NCI-H524 treated with DMSO at 0.1 percent for 48 hours (cell line): ENCODE results near the gene CCDC74A.
"Not testable (repeated sequence)": the region's sequence is repeated elsewhere in the genome, so short reads cannot be mapped to it uniquely, and the experiment has no call there.

Experiments
- DNase-seq: peaks from one replicate; lab custom pipeline; 2025; lab: John Stamatoyannopoulos, UW

The CCDC74A gene

DNA sequence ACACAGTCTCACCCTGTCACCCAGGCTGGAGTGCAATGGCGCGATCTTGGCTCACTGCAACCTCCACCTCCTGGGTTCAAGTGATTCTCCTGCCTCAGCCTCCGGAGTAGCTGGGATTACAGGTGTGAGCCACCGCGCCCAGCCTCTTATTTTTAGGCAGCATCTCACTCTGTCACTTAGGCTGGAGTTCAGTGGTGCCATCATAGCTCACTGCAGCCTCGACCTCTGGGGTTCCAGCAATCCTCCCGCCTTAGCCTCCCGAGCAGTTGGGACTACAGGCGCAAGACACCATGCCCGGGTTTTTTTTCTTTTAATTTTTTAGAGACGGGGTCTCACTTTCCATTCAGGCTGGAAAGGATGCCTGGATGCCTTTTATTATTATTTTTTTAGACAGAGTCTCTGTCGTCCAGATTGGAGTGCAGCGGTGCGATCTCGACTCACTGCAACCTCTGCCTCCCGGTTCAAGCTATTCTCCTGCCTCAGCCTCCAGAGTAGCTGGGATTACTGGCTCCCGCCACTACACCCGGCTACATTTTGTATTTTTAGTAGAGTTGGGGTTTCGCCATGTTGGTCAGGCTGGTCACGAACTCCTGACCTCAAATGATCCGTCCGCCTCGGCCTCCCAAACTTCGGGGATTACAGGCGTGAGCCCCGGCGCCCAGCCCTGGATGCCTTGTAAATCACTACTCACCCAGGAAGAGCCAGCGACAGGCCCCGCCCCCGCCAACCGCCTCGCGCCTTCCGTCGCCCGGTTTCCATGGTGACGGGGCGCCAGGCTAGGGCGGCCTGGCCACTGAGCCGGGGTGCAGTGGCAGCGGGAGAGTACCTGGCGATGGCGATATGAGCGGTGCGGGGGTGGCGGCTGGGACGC is at the start of gene CCDC74A:
TSS of gene CCDC74A (plus strand) at position 758 of the 871 bp plus-strand sequence. CDS start at position 841, 83 bp downstream.
- DNase-seq: not testable (repeated sequence)

DNA sequence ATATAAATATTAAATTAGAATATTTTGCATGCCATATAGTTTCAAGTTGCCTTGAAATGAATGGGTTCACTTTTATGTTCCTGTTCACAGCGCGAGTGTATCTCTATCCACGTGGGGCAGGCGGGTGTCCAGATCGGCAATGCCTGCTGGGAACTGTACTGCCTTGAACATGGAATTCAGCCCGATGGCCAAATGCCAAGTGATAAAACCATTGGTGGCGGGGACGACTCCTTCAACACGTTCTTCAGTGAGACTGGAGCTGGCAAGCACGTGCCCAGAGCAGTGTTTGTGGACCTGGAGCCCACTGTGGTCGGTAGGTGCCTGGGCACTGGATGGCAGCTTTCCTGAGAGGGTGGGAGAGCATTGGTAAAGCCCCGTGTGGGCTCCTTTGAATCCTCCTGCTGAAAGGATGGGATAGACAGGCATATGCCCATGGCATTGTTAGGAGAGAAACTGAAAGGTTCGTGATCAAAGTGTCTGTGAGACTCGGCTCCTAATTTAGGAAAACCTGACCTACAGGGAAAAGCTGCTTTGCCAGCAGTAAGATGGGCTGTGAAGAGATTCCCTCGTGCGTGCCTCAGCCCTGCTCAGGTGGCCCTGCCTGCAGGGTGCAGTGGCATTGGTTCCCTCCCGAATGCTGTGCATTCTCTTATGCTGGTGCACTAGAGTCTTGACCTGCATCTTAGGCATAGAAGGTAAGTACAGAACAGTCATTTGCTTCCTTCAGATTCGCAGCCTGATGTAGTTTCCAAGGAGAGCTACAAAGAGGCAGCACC is 49.4 kb upstream of the CCDC74A start:
- not testable (repeated sequence) for DNase-seq

DNA sequence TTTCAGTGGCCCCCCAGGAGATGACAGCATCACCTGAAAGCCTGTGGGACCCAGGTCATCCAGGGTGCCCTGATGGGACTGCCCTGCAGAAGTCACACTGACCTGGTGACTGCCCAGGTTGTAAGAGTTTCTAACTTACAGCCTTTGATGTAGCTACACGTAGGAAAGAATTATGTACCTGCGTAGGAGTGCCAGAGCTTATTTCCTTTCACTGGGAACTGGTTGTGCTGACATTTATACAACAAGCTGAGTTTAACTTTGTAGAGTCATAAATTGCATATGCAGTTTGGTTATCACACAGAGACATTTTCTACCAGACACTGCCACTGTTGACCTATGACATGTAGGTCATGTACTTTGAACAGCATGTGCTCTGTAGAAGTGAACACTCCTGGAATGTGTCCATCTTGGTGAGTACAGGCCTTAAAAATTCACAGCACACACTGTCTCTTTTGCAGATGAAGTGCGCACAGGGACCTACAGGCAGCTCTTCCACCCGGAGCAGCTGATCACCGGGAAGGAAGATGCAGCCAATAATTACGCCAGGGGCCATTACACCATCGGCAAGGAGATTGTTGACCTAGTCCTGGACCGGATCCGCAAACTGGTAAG is 48.7 kb upstream of the CCDC74A start:
- DNase-seq: not testable (repeated sequence)

DNA sequence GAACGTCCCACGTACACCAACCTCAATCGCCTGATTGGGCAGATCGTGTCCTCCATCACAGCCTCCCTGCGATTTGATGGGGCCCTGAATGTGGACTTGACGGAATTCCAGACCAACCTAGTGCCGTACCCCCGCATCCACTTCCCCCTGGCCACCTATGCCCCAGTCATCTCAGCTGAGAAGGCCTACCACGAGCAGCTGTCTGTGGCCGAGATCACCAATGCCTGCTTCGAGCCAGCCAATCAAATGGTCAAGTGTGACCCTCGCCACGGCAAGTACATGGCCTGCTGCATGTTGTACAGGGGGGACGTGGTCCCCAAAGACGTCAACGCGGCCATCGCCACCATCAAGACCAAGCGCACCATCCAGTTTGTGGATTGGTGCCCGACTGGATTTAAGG is 47.3 kb upstream of the CCDC74A start:
- DNase-seq: not testable (repeated sequence)

DNA sequence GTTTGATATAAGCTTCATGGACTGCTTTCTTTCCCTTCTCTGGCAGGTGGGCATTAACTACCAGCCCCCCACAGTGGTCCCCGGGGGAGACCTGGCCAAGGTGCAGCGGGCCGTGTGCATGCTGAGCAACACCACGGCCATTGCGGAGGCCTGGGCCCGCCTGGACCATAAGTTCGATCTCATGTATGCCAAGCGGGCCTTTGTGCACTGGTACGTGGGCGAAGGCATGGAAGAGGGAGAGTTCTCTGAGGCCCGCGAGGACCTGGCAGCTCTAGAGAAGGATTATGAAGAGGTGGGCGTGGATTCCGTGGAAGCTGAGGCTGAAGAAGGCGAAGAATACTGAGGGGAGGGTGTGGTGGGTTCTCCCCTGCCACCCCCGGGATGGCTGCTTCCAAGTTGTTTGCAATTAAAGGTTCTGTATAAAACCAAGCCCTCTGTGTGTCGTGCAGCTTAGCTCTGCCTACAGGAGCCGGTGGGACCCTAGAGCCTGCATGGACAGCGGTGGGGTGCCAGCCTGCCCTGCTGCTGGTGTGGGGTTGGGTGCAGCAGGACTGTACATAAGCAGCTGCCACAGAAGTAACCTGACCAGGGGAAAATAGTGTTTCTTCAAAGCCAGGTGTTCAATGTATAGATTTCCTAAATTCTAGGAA is 45.1 kb upstream of the CCDC74A start:
- not testable (repeated sequence) for DNase-seq

DNA sequence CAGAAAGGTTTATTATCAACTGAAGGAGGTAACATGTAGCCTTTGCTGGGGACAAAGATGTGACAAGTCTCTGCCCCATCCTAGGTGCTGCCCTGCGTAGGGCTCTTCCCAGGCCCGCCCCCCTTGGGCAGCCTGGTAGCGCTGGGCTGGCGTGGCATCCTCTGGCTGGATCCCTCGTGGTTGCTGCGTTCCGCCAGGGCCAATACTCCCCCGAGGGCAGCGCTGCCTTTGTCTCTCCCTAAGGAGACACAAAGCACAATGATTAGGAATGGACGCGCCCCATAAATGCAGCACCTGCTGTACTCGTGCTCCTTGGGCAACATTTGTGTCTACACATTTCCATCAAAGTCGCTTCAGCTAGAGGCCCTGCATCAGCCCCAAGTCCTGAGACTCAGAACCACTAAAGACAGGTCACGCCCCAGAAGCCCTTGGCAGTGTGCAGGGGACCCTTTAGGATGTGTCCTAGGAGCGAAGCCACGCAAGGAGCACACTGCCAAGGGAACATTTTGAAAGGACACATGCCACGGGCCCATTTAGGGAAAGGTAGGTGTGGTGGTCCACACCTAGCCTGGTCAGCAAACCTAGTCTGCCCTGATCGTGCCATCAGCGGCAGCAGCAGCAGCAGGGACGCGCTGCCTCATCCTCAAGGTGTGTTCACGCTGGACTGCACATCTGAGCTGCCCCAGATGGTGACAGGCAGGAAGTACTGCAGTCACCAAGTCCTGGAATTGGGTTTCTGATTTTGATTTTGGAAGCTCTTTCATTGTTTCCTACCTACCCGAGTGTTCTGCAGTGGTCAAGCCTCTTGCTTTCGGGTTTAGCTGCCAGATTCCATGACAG is 43.5 kb upstream of the CCDC74A start:
- DNase-seq: not testable (repeated sequence)

DNA sequence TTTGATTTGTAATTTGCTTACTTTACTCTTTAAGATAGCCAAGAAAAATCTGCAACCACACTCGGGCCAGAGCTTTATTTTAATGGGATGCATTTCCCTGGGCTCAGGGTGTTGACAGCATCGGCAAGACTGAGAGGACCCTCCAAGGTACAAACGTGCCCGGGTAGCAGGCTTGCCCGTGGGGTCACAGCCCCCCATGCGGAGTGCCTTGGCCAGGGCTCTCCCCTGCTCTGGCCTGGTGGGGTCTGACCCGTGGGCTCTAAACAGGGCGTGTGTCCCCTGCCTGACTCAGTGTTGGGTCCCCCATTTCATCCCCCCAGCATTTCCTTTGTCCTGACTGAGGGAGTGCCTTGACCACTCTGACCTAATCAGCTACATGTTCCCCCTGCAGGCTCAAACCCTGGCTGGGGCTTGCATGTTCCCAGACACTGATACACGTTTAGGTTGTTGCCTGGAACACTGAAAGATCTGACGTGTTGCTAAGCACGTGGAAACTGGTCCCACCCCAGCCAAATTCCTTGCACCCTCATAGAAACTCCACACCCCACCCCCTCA is 42.7 kb upstream of the CCDC74A start:
- not testable (repeated sequence) for DNase-seq

DNA sequence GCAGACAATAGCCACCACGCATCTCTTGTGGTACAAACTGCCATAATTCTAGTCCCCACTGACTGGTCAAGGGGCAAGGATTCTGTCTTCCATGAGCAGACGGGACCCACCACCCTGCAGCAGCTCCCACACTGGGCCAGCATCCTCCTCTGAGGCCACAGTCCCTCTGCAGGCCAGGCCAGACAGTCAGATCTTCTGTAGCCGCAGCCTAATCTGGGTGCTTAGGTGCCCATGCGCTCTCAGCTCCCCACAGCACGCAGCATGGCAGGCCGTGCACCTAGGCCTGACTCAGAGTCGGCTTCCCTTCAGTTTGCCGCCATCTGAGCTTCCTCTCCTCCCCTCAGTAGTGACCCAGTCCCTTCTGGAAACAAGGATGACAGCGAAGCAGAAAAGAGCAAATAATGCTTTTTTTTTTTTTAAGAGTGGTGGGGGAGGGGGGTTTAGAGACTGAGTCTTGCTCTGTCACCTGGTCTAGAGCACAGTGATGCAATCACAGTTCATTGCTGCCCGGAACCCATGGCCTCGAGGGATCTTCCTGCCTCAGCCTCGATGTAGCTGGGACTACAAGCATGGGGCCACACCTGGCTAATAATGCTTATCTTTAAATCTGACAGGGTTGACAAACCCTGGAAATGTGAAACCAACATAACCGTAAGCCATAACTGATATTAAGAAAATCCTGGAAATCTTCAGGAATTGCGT is 41.3 kb upstream of the CCDC74A start:
- DNase-seq: not testable (repeated sequence)

DNA sequence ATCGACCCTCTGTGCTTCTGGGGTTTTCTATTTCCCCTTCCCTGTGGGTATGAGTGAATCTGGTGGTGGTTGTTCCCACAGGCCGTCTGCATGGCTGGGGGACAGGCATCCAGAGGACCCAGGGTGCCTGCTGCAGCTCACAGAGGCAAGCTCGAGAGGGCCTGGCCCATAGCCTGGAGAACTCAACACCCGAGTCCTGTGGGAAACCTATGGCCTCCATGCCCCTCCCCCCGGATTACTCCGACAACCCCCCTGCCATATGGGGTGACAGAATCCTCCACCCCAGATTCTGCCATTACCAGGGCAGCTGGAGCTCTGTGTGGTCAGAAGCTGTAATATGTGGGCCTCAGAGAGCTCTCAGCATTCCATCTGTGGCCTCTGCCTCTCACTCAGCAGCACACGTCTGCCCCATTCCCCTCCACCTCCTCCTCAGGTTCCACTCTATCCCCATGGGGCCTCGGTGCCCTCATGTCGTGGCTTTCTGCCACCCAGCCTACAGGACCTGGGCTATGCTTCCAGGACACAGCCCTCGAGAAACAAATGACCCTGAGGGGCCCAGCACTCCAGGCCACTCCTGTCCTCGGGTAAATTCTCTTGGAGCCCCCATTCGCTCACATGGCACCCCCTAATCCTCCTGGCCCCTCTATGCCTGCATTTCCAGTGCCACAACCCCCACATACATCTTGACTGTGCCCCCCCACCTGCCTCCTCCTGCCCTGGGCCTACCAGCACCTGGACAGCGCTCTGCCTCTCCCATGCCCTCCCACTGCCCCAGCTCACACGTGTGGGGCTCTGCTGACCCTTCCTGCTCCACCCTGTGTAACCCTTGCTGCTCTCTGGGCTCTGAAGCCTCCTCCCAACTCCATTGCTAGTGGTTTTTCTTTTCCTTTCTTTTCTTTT is 39.1 kb upstream of the CCDC74A start:
- DNase-seq: peak; percentile 85

DNA sequence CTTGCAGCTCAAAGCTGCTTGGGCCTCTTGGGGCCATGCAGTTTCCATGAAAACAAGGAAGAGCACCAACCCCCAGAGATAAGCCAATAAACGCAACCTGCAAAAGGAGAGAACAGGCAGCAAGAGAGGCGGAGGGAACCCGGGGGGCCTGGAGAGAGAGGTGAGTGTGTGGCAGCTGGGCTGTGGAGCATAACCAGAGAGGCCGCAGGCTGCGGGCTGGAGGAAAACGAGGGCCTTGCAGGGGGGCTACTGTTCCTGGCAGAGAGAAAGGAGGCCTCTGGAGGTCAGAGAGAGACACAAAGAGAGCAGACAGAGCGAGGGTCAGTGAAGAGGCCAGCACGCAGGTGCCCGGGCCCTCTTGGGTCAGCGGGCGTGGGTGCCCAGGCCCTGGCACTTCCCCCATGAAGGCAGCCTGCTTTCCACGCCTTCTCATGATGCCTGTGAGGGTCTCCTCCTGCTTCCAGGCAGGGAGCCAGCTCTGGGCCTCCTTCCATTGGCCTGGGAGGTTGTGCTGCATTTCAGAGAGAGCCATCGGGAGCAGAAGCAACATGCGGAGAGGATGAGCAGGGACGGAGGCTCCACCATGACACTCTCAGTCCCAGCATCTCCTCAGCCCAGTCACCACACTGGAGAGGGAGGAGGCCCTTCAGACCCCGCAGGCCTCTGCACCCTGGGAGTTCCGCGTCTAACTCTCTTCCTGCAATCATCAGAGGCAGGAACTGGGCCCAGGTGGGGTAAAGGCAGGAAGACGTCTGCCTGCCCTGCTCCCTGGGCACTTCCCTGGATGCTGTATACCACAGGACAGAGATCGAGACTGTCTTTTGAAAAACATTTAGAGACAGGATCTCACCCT is 36.8 kb upstream of the CCDC74A start:
- DNase-seq: not testable (repeated sequence)

DNA sequence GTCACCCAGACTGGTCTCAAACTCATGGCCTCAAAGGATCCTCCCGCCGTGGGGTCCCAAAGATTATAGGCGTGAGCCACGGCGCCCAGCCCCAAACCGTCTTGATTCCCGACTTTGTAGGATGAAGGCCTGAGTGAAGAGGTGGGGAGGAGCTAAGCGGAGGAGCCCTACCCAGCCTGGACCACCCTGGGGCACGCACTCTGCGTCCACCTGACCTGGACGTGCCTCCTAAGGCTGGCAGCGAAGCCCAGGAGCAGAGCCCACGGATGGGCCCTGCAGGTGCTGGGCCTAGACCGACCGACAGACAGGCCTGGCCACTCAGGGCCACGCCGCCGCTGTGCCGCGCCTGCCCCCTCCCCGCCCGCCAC is 36.2 kb upstream of the CCDC74A start:
- DNase-seq: not testable (repeated sequence)

DNA sequence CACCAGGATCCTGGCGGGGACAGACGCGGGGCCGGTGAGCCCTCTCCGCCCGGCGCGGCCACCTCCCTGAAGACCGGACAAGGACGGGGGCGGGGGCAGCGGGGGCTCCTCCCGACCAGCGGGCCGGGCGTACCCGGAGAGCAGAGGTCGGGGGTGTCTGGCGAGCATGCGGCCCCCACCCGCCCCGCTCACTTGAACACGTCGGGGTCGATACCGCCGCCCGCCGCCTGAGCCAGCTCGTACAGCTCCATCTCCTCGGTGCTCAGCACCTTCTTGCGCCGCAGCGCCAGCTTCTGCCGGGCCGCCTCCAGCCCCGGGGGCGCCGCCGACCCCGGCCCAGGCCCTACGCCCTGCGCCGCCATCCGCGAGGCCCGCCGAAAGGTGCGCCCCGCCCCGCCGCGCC is 35.7 kb upstream of the CCDC74A start, which contains the start of gene MZT2A:
TSS of gene MZT2A (minus strand) at position 383 of the 403 bp plus-strand sequence. CDS start at position 362, 21 bp downstream.
- not testable (repeated sequence) for DNase-seq

DNA sequence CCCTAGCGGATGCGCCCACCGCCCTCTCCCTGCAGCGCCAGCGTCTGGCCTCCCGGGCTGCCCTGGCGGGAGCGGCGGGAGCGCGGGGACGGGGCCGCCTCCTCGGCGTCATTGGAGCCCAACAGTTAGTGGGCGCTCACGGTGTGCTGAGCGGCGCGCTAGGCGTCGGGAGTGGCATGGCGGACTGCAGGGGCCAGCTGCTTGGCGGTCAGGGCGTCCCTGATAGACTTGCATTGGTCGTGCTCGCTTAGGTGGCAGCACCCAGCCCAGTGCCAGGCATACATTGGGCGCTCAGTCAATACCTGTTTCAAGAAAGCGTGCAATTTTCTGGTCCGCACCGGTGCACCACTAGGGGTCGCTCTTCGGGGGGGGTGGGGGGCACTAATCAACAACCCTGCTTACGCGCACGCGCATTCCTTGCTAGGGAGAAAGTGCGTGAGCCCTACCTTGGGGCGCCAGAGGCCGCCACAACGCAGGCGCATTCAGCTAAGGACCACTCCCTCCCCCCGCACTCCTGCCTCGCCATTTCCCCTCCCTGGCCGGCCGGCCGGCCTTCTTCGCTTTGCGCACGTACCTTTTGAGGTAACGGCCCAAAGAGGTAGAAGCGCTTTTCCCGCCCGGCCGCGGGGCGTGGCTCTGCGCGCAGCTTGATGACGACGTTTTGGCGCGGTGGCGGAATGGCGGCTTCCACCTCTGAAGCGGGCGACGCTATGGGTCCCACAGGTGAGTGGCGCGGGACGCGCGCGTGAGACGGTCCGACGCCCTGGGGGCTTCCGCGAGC is 35.1 kb upstream of the CCDC74A start:
- peak; percentile 79 for DNase-seq

DNA sequence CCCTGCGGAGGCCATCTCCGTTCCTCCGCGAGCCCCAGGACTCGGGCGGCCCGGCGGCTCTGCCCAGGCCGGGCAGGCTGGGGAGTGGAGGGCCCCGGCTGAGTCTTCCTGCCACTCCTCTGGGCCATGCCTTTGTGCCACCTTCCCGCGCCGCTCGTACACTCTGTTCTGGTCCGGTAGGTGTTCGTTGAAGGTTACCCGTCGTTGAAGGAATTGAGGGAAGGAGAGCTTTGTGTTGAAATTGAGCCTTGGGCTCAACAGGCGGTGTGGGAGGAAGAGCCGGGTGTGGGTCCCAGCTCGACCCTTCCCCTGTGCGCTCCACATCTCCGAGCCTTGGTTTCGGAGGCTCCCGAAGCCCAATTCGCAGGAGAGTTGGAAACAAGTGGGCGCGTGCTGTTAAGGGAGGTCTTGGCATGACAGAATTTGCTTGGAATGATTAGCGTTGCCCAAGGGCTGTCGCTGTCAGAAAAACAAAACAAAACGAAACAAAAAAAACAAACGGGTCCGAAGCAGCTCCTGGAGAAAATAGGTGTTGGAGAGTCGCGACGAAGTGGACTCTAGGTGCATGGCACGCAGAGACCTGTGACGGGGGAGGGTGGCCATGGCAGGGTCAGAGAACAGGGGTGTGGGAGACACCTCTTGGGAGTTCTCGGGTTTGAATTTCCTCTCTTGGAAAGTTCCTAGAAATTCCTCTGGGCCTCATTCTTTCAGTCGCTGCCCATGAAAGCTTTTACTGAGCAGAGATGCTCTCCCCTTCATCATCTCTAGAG is 34.3 kb upstream of the CCDC74A start:
- no peak for DNase-seq

DNA sequence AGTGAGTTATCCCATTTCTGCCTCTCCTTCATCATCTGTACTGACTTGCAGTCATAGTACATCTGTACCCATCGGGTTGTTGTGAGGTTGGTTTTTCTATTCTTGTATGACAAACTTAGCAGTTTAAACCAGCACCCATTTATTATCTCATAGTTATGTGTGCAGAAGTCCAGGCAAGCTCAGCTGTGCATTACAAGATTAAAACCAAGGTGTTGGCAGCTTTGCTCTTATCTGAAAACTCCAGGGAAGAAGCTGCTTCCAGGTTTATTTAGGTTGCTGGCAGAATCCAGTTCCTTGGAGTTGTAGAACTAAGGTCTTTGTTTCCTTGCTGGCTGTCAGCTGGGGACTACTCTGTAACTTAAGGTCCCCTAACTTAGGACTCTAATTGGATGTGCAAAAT is 32.2 kb upstream of the CCDC74A start:
- DNase-seq: not testable (repeated sequence)

DNA sequence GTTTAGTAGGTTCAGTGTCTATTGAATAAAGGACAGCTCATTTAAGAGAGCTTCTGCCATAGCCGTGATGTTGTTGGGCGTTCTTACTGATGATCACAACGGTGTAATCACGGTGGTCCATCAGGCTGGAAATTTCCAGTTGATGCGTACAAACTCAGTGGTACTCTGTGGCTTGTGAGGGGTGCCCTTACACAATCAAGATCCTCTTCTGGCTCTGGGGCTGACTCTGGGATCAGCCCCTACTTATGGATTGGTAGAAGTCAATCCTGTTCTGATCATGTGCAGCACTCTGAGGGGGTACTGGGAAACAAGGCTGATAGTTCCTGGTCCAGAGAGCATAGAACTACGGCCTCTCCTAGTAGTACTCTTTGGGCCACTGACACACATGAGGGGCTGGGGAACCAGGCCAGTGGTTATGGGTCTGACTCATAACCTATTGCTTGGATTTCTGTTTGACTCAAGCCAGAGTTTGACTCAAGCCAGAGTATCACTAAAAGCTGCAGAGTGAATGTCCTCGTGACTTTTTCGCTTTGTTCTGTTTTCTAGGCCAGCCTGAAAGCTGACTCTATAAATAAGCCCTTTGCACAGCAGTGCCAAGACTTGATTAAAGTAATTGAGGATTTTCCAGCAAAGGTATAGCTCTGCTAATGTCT is 29.2 kb upstream of the CCDC74A start:
- not testable (repeated sequence) for DNase-seq
